ENCODE data around the gene TEX52.

The TEX52 gene

GRCh38 chr12:2856051-2856450 lies 788 bp downstream of the TEX52 start:
- H2AFZ ChIP-seq (ENCODE audit: low read length): no peak overlapping the region
- no peaks in the 10 kb centered on the region for H3K79me1 ChIP-seq (ENCODE audit: low read depth, low read length)
- H3K4me3 ChIP-seq (ENCODE audit: low read length in 2 of 2): no peak overlapping the region
- no CpG with 5 or more reads among the region's 3 CpGs for WGBS, 2 donors (ENCODE audit: extremely low coverage in 2 of 2, insufficient read length in 2 of 2, insufficient replicate concordance in 1 of 2)
- no peak overlapping the region for H3K14ac ChIP-seq (ENCODE audit: low read length)
- no peak overlapping the region for H3K4me2 ChIP-seq (ENCODE audit: insufficient read depth, low read length, poor library complexity, severe bottlenecking)
- H2BK15ac ChIP-seq (ENCODE audit: low read length): no peak overlapping the region
- no peak overlapping the region for H4K91ac ChIP-seq (ENCODE audit: low read depth, low read length, poor library complexity)
- no peak overlapping the region for H3K9ac ChIP-seq (ENCODE audit: low read depth, low read length, poor library complexity)
- no peak overlapping the region for H2BK5ac ChIP-seq (ENCODE audit: low read length)
- no peaks in the 10 kb centered on the region for H3K27me3 ChIP-seq (ENCODE audit: control insufficient read depth in 3 of 3, insufficient read depth in 3 of 3, low read depth in 1 of 3, low read length in 3 of 3)
- H3K27ac ChIP-seq (replicated peaks; ENCODE audit: low read length): no peak overlapping the region
- no peak overlapping the region for H2BK120ac ChIP-seq (ENCODE audit: low read depth, low read length)
- DNase-seq (ENCODE audit: low spot score): no peak
- peaks cover 7 to 12% of the 10 kb centered on the region in 2 donors for H3K4me1 ChIP-seq (ENCODE audit: control insufficient read depth in 2 of 2, insufficient read depth in 1 of 2, low read depth in 1 of 2, low read length in 2 of 2)
- H2AK5ac ChIP-seq (ENCODE audit: low read depth, low read length): no peak overlapping the region
- H4K8ac ChIP-seq (ENCODE audit: low read depth, low read length): no peak overlapping the region
- H3K18ac ChIP-seq (ENCODE audit: low read length): no peak overlapping the region
- no peak overlapping the region for H3K23ac ChIP-seq (ENCODE audit: low read depth, low read length, poor library complexity)
- no peak overlapping the region for H3K4ac ChIP-seq (ENCODE audit: low read length)
- no peak overlapping the region for H2BK12ac ChIP-seq (ENCODE audit: low read length)
- H3K36me3 ChIP-seq (replicated peaks in 1 of 2; ENCODE audit: control insufficient read depth in 2 of 2, insufficient read depth in 2 of 2, low read length in 2 of 2): peaks cover 14 to 38% of the 10 kb centered on the region in 2 donors
- H3K9me3 ChIP-seq (replicated peaks in 1 of 2; ENCODE audit: control insufficient read depth in 2 of 2, insufficient read depth in 1 of 2, low read depth in 1 of 2, low read length in 2 of 2): no peaks in the 10 kb centered on the region

GRCh38 chr12:2855546-2855945 lies 1.3 kb downstream of the TEX52 start:
- no peak overlapping the region for H3K23ac ChIP-seq (ENCODE audit: low read depth, low read length, poor library complexity)
- H4K8ac ChIP-seq (ENCODE audit: low read depth, low read length): no peak overlapping the region
- no peaks in the 10 kb centered on the region for H3K27me3 ChIP-seq (ENCODE audit: control insufficient read depth in 3 of 3, insufficient read depth in 3 of 3, low read depth in 1 of 3, low read length in 3 of 3)
- H2AFZ ChIP-seq (ENCODE audit: low read length): no peak overlapping the region
- no peak overlapping the region for H3K9ac ChIP-seq (ENCODE audit: low read depth, low read length, poor library complexity)
- no peaks in the 10 kb centered on the region for H3K79me1 ChIP-seq (ENCODE audit: low read depth, low read length)
- no peak overlapping the region for H3K27ac ChIP-seq (replicated peaks; ENCODE audit: low read length)
- no peak overlapping the region for H3K4ac ChIP-seq (ENCODE audit: low read length)
- H3K4me1 ChIP-seq (ENCODE audit: control insufficient read depth in 2 of 2, insufficient read depth in 1 of 2, low read depth in 1 of 2, low read length in 2 of 2): peaks cover 7 to 12% of the 10 kb centered on the region in 2 donors
- WGBS, 2 donors (ENCODE audit: extremely low coverage in 2 of 2, insufficient read length in 2 of 2, insufficient replicate concordance in 1 of 2): no CpG with 5 or more reads among the region's 7 CpGs
- no peak overlapping the region for H2BK120ac ChIP-seq (ENCODE audit: low read depth, low read length)
- no peak for DNase-seq (ENCODE audit: low spot score)
- H3K4me2 ChIP-seq (ENCODE audit: insufficient read depth, low read length, poor library complexity, severe bottlenecking): no peak overlapping the region
- no peak overlapping the region for H2BK15ac ChIP-seq (ENCODE audit: low read length)
- H2BK12ac ChIP-seq (ENCODE audit: low read length): no peak overlapping the region
- peaks cover 14 to 35% of the 10 kb centered on the region in 2 donors for H3K36me3 ChIP-seq (replicated peaks in 1 of 2; ENCODE audit: control insufficient read depth in 2 of 2, insufficient read depth in 2 of 2, low read length in 2 of 2)
- no peak overlapping the region for H3K18ac ChIP-seq (ENCODE audit: low read length)
- no peak overlapping the region for H2AK5ac ChIP-seq (ENCODE audit: low read depth, low read length)
- H3K14ac ChIP-seq (ENCODE audit: low read length): no peak overlapping the region
- H3K4me3 ChIP-seq (ENCODE audit: low read length in 2 of 2): no peak overlapping the region
- no peak overlapping the region for H4K91ac ChIP-seq (ENCODE audit: low read depth, low read length, poor library complexity)
- no peaks in the 10 kb centered on the region for H3K9me3 ChIP-seq (replicated peaks in 1 of 2; ENCODE audit: control insufficient read depth in 2 of 2, insufficient read depth in 1 of 2, low read depth in 1 of 2, low read length in 2 of 2)
- H2BK5ac ChIP-seq (ENCODE audit: low read length): no peak overlapping the region

GRCh38 chr12:2854669-2855453 lies 2.0 kb downstream of the TEX52 start:
- Histone ChIP-seq H3K18ac (ENCODE audit: low read length) (peak overlapping the region; percentile 84), H2BK15ac (ENCODE audit: low read length) (peak overlapping the region; percentile 35), H3K27ac (replicated peaks; ENCODE audit: low read length) (no peak overlapping the region), H3K4me1 (ENCODE audit: control insufficient read depth in 2 of 2, insufficient read depth in 1 of 2, low read depth in 1 of 2, low read length in 2 of 2) (peaks cover 8 to 12% of the 10 kb centered on the region in 2 donors), H3K36me3 (replicated peaks in 1 of 2; ENCODE audit: control insufficient read depth in 2 of 2, insufficient read depth in 2 of 2, low read length in 2 of 2) (peaks cover 14 to 28% of the 10 kb centered on the region in 2 donors), H3K23ac (ENCODE audit: low read depth, low read length, poor library complexity) (no peak overlapping the region), H4K8ac (ENCODE audit: low read depth, low read length) (no peak overlapping the region), H2AFZ (ENCODE audit: low read length) (no peak overlapping the region), H2BK5ac (ENCODE audit: low read length) (no peak overlapping the region), H3K14ac (ENCODE audit: low read length) (no peak overlapping the region), H3K9me3 (replicated peaks in 1 of 2; ENCODE audit: control insufficient read depth in 2 of 2, insufficient read depth in 1 of 2, low read depth in 1 of 2, low read length in 2 of 2) (no peaks in the 10 kb centered on the region), H3K79me1 (ENCODE audit: low read depth, low read length) (no peaks in the 10 kb centered on the region), H2AK5ac (ENCODE audit: low read depth, low read length) (peak overlapping the region; percentile 3), H3K9ac (ENCODE audit: low read depth, low read length, poor library complexity) (no peak overlapping the region), H4K91ac (ENCODE audit: low read depth, low read length, poor library complexity) (no peak overlapping the region), H3K27me3 (ENCODE audit: control insufficient read depth in 3 of 3, insufficient read depth in 3 of 3, low read depth in 1 of 3, low read length in 3 of 3) (no peaks in the 10 kb centered on the region), H3K4me2 (ENCODE audit: insufficient read depth, low read length, poor library complexity, severe bottlenecking) (no peak overlapping the region), H3K4me3 (ENCODE audit: low read length in 2 of 2) (no peak overlapping the region), H3K4ac (ENCODE audit: low read length) (no peak overlapping the region), H2BK120ac (ENCODE audit: low read depth, low read length) (no peak overlapping the region), H2BK12ac (ENCODE audit: low read length) (no peak overlapping the region)
- no peak for DNase-seq (ENCODE audit: low spot score)
- WGBS, 2 donors (ENCODE audit: extremely low coverage in 2 of 2, insufficient read length in 2 of 2, insufficient replicate concordance in 1 of 2): no CpG with 5 or more reads among the region's 25 CpGs

GRCh38 chr12:2853626-2854025 lies 3.2 kb downstream of the TEX52 start:
- H2BK5ac ChIP-seq (ENCODE audit: low read length): no peak overlapping the region
- no peak overlapping the region for H3K4ac ChIP-seq (ENCODE audit: low read length)
- no peak overlapping the region for H3K4me2 ChIP-seq (ENCODE audit: insufficient read depth, low read length, poor library complexity, severe bottlenecking)
- DNase-seq (ENCODE audit: low spot score): peak; percentile 80
- H2BK120ac ChIP-seq (ENCODE audit: low read depth, low read length): no peak overlapping the region
- H4K91ac ChIP-seq (ENCODE audit: low read depth, low read length, poor library complexity): no peak overlapping the region
- no CpG with 5 or more reads among the region's 11 CpGs for WGBS, 2 donors (ENCODE audit: extremely low coverage in 2 of 2, insufficient read length in 2 of 2, insufficient replicate concordance in 1 of 2)
- no peaks in the 10 kb centered on the region for H3K27me3 ChIP-seq (ENCODE audit: control insufficient read depth in 3 of 3, insufficient read depth in 3 of 3, low read depth in 1 of 3, low read length in 3 of 3)
- no peak overlapping the region for H3K4me3 ChIP-seq (ENCODE audit: low read length in 2 of 2)
- peaks cover 4 to 16% of the 10 kb centered on the region in 2 donors for H3K36me3 ChIP-seq (replicated peaks in 1 of 2; ENCODE audit: control insufficient read depth in 2 of 2, insufficient read depth in 2 of 2, low read length in 2 of 2)
- H4K8ac ChIP-seq (ENCODE audit: low read depth, low read length): no peak overlapping the region
- no peak overlapping the region for H2BK15ac ChIP-seq (ENCODE audit: low read length)
- no peak overlapping the region for H3K9ac ChIP-seq (ENCODE audit: low read depth, low read length, poor library complexity)
- no peaks in the 10 kb centered on the region for H3K9me3 ChIP-seq (replicated peaks in 1 of 2; ENCODE audit: control insufficient read depth in 2 of 2, insufficient read depth in 1 of 2, low read depth in 1 of 2, low read length in 2 of 2)
- no peak overlapping the region for H2BK12ac ChIP-seq (ENCODE audit: low read length)
- peak overlapping the region; percentile 57 for H2AFZ ChIP-seq (ENCODE audit: low read length)
- H3K14ac ChIP-seq (ENCODE audit: low read length): no peak overlapping the region
- no peak overlapping the region for H3K23ac ChIP-seq (ENCODE audit: low read depth, low read length, poor library complexity)
- no peak overlapping the region for H3K27ac ChIP-seq (replicated peaks; ENCODE audit: low read length)
- no peak overlapping the region for H3K18ac ChIP-seq (ENCODE audit: low read length)
- H3K4me1 ChIP-seq (ENCODE audit: control insufficient read depth in 2 of 2, insufficient read depth in 1 of 2, low read depth in 1 of 2, low read length in 2 of 2): peaks cover 20% of the 10 kb centered on the region in 2 donors
- H3K79me1 ChIP-seq (ENCODE audit: low read depth, low read length): no peaks in the 10 kb centered on the region
- no peak overlapping the region for H2AK5ac ChIP-seq (ENCODE audit: low read depth, low read length)

All from neuronal stem cell (in vitro differentiated cells).